ENCODE measurements around the gene HIGD1C.

DNA sequence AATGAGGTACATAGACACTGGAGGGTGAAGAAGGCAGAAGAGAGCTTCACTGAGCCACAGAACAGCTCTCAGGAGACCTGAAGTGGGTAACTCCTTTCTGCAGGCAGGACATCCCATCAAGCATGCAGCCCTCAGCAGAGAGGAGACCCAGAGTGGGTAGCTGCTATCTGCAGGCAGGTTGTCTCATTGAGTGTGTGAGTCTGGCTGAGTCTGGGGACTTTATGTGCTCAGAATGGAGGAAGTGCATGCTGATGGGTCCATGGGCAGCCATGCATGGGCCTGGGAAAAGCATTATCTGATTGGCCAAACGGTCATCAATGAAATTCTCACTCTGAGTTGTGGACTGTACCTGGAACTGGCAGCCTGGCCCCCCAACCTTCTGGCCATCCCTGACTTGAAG lies 14.7 kb upstream of the HIGD1C start:
- TF ChIP-seq POLR2A (IDR thresholded peaks at IDR 0.05; ENCODE audit: low read depth) (no peak), CTCF (IDR thresholded peaks at IDR 0.05) (no peak), EP300 (IDR thresholded peaks at IDR 0.05) (no peak)

Measured in esophagus muscularis mucosa (tissue), 4 donors.